Astrocyte of the spinal cord (primary cell): ENCODE measurements around the gene PRLHR.
A peak's percentile ranks its signal among the peaks of the same experiment; 100 is the strongest.

ENCODE experiments used
- DNase-seq: peaks from one replicate; pipeline ENCODE4 v3.0.0; 2011; ENCODE audit warnings: low read depth, low spot score
- H3K4me3 ChIP-seq: 2 replicates; pipeline ENCODE4 v1.5.1; 2011; ENCODE audit warnings: low read depth, mild to moderate bottlenecking, low read length, moderate library complexity
- in situ Hi-C: cut with HindIII; loops from 2 replicates; pipeline ENCODE4 v1.10.0; 2017; ENCODE audit warnings: low sequenced_read_pairs
- TF ChIP-seq, protein P1 (sequence below): IDR thresholded peaks from 2 replicates; pipeline ENCODE4 v1.5.1; 2012; ENCODE audit warnings: low read depth, mild to moderate bottlenecking, low read length, inconsistent platforms

The PRLHR gene

DNA sequence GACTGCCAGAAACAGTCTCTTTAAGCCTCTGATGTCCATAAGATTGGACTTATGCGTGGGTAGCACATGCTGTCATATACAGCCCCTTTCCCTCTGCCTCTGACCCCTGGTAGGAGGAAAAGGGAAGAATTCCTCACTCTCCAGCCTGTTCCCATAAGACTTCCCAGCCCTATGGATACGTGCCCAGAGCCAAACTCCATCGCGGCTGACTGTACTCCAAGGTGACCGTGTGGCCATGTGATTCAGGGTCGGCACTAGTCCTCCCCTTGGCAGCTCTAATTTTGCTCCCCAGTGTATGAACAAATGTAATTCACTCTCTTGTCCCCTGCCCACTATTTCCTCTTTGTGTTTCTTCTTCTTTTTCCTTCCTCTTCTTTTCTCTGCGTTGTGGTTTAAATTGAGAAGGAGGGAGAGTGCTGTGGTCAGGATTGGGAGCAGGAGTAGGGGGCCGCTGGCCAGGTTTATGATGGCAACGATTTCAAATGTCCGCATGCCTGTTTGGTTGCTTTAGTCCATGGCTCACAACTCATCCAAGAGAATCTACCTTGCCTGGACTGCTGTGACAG lies 43.8 kb downstream of the PRLHR start:
- DNase-seq, result no peak
- H3K4me3 ChIP-seq, result no peak overlapping the region
- in situ Hi-C loops, result no loop called here
- TF ChIP-seq, protein P1, sequence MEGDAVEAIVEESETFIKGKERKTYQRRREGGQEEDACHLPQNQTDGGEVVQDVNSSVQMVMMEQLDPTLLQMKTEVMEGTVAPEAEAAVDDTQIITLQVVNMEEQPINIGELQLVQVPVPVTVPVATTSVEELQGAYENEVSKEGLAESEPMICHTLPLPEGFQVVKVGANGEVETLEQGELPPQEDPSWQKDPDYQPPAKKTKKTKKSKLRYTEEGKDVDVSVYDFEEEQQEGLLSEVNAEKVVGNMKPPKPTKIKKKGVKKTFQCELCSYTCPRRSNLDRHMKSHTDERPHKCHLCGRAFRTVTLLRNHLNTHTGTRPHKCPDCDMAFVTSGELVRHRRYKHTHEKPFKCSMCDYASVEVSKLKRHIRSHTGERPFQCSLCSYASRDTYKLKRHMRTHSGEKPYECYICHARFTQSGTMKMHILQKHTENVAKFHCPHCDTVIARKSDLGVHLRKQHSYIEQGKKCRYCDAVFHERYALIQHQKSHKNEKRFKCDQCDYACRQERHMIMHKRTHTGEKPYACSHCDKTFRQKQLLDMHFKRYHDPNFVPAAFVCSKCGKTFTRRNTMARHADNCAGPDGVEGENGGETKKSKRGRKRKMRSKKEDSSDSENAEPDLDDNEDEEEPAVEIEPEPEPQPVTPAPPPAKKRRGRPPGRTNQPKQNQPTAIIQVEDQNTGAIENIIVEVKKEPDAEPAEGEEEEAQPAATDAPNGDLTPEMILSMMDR, result no peak

DNA sequence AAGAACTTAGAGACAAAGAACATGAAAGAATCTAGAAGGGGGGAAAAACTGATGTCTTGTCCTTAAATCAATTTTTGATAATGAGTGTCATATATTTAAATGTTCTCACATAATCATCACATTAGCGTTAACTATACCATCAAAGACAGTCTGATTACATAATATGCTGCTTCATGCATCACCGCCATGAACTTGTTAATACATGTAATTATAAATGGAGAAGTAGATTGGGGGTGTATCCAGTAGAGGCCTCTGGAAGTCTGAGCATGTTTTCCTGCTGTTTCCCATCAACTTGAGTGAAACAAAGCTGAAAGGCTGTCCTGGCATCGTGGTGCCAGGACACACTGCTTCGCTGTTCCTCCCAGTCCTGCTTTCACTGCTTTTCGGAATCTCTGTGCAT lies 48.2 kb downstream of the PRLHR start:
- in situ Hi-C loops, result no loop called here
- DNase-seq, result no peak
- TF ChIP-seq, protein P1, result no peak
- H3K4me3 ChIP-seq, result no peak overlapping the region

DNA sequence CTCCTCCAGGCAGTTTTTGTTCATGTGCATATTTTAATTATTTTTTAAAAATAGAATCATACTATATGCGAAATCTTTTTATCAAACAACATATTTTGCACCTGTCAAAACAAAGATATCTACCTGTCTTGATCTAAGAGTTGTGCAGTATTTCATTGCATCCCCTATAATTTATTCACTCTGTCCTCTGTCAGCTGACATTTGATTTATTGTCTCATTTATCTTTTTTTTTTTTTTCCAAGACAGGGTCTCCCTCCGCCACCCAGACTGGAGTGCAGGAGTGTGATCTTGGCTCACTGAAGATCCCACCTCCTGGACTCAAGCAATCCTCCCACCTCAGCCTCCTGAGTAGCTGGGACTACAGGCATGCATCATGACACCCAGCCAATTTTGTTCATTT lies 49.0 kb downstream of the PRLHR start:
- H3K4me3 ChIP-seq, result no peak overlapping the region
- in situ Hi-C loops, result no loop called here
- TF ChIP-seq, protein P1, result no peak
- DNase-seq, result no peak

DNA sequence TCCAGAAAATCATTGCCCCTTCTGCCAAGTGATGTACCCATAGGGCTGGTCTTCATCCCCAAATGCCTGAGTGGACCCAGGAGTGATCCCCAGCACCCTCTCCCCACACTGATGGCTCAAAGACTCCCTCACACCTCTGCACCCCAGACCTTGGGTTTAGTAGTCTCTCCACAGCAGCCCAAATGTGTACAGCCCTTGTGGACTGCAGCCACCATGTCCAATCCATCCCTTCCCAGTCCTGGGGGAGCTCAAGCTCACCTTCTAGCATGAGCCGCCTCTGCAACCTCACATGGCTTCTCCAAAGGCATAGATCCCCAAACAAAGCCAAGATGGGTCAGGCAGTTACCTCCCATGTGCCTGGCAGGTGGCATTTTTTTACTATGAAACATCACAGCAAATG lies 50.1 kb downstream of the PRLHR start:
- DNase-seq, result no peak
- no peak overlapping the region for H3K4me3 ChIP-seq
- in situ Hi-C loops, result no loop called here
- TF ChIP-seq, protein P1, result no peak

DNA sequence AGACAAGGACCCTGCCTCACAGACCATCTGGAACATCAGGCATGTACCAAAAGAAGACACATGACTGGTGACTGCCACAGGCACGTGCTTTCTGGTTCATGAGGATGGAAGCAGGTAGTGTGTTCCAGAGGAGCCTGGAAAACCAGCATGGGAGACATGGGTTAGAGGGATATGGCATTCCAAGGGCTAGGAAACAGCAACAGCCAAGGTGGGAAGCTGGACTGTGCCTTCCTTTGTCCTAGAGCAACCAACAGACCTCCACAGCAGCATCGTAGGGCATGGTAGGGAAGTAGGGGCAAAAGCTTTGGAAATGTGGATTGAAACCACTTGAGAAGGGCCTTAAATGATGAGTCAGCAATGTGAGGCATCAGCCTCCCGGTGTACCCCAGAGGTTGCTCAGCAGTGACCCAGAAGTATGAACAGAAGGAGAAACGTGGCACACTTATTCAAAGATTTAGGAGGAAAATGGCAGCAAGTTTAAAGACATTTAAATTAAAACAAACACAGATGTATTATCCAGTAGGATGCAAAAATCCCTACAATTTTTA lies 51.0 kb downstream of the PRLHR start:
- TF ChIP-seq, protein P1, result no peak
- DNase-seq, result no peak
- in situ Hi-C loops, result no loop called here
- H3K4me3 ChIP-seq, result no peak overlapping the region

DNA sequence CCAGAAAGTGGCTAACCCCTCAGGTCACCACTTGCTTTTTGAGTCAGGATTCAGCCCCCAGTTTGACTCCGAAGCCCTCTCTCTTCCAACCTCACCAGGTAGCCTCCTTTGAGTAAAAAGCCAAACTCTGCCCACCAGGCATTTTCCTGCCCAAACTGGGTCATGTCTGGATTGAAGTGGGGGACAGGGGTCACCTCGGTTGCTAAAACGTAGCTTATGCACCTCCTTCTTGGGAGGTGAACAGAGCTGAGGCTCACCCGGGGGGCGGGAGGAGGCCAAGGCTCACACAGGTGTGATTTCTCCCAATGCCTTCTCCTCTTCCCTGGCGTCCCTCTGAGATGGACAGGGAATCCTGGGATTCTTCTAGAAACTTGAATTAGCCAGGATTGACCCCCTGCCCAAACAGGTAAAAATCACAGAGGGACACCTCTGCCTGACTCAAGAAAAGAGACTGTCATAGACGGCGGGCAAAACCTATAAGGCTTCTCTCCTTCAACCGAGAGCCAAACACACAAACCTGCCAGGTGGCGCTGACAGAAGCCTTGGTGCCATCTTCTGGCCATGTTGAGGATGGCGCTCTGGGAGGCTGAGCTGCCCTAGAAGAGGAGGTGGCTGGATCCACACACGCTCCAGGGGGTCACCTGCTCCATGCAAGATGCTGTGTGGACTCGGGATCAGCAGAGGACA lies 51.6 kb downstream of the PRLHR start:
- in situ Hi-C loops, result no loop called here
- H3K4me3 ChIP-seq, result no peak overlapping the region
- peak; percentile 7 for DNase-seq
- TF ChIP-seq, protein P1, result peak; percentile 60
